DMS 273 (cell line): ENCODE data around the gene RNF125.

ENCODE experiments used
- DNase-seq: peaks from one replicate; lab custom pipeline; 2025; ENCODE audit not compliant: unreplicated experiment; lab: John Stamatoyannopoulos, UW

The RNF125 gene

DNA sequence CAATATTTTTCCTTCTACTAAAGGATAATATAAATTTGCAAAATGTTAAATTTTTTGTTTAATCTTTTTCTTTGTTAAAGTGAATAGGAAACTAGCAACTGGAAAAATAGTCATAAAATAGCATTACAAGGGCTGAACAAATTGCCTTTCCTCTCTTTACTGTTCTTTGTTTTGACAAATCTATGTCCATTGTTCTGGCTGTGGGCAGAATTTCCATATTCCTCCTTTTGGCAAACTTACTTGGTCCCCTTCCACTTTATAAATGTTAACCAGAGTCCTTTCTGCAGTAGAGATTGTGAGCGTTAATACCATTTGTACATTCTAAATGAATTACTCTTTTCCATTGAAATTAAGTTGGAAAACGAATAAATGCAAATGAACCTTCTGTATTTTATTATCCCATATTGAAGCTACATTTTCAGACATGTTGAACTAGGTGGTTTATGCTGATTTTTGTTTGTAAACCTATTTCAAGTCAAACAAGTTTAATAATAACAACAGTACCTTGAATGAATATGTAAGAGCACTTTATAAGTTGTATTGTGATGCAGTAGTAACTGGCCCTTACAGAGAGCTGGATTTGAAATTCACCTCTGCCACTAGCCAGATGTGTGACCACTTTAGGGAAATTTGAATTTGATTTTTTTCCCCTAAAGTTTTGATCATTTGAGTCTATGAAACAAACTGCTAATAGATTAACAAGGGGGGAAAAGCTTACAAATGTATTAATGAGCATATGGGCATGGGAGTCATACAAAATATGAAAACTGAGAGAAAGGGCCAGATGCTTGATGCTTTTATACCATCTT is 3.3 kb downstream of the RNF125 start:
- DNase-seq = no peak

- no peak for DNase-seq
These were observed 7.1 kb downstream of the RNF125 start for GRCh38 chr18:32025744-32026143.

GRCh38 chr18:32026491-32027086 is 8.0 kb downstream of the RNF125 start:
- DNase-seq = no peak

GRCh38 chr18:32029558-32029957 is 10.9 kb downstream of the RNF125 start:
- no peak for DNase-seq

- DNase-seq = no peak
These were observed 14.0 kb downstream of the RNF125 start for GRCh38 chr18:32032609-32033008.

- DNase-seq = no peak
These were observed 18.0 kb downstream of the RNF125 start for GRCh38 chr18:32036506-32037180.

GRCh38 chr18:32037616-32038015 is 19.0 kb downstream of the RNF125 start:
- DNase-seq = no peak

DNA sequence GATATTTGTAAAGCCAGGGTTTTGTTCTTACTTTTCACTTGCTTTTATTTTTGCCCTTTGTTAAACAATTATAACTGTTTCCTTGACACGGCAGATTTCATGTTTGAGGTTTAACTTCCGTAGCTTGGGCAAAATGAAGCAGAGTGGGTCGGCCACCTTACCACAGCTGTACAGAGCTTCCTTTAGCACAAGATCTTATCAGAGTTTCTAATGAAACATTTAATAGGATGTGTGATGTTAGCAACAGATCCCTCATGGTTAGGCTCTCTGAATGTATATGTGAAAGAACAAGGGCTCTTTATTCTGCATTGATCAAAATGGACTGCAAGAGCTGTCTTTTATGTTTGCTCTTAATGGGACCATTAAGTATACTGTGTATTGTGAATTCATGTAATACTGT is 22.3 kb downstream of the RNF125 start:
- no peak for DNase-seq

DNA sequence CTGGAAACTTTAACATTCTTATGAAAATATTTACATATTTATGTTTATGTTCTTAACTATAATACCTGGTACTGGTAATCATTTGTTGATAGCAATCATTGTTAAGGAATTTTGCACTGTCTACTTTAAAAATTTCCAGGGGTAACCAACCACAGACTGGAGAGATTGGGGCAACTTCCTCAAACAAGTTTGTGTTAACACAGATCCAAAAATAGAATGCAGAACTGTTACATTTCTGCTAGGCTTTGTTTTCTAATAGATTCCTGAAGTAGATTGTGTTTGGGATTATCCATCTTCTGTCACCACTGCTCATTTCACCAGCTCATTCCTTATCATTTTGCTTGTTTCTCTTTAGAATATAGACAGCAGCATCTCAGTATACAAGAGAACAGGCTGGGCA is 23.7 kb downstream of the RNF125 start:
- DNase-seq = no peak

DNA sequence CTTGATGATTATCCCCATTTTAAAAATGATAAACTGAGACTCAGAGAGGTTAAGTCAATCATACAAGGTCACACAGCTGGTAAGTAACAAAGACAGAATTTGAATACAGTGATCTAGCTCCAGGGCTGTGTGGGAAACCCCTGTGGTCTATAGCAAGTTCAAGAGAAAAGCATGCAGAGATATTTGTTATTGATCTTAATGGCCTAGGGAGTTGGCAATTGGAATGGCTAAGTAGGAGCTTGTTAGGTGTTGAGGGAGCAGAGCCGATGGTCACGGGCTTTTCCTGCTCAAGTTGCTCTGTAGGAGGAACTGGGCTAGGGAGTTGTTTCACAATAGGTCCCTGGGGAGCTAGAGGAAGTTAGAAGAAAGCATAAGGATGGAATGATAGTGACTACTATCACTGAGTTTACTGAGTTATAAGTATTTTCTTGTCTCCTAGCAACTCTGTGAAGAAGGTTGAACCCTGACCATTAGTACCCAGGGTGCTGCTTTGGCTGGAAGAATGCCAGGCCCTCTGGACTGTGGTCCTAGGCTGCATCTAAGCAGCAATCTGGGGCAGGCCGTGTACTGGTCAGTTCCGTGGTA is 30.0 kb downstream of the RNF125 start:
- peak; percentile 11 for DNase-seq

- no peak for DNase-seq
These were observed 31.0 kb downstream of the RNF125 start for GRCh38 chr18:32049393-32050171.

DNA sequence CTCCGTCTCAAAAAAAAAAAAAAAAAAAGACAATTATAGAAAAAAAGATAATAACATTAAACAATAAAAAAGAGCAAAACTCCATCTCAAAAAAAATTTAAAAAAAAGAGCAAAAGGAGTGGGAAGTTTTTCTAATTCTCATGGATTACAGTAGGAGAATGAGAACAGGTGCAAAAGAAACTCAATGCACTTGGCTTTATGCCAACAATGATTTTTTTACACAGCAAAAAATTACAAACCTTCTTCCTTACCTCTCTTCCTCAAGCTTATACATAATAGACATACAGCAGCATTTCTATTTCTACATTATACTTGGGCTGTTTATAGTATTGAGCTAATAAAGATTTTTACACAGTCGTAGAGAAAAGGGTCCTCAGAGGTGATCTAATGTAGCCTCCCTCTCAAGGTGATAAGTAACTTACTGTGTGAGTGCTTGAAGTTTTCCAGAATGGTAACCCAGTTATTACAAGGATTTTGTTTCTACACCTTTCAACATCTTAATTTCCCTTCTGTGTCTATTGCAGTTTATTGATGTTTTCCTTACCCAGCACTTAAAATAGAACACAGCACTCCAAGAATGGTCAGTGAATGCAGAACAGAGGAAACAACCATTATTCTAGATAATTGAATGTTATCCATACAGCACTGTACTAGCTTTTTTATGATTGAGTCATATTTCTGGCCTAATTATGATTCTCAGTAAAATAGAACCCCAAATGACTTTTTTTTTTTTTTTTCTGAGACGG is 38.2 kb downstream of the RNF125 start:
- peak; percentile 39 for DNase-seq

DNA sequence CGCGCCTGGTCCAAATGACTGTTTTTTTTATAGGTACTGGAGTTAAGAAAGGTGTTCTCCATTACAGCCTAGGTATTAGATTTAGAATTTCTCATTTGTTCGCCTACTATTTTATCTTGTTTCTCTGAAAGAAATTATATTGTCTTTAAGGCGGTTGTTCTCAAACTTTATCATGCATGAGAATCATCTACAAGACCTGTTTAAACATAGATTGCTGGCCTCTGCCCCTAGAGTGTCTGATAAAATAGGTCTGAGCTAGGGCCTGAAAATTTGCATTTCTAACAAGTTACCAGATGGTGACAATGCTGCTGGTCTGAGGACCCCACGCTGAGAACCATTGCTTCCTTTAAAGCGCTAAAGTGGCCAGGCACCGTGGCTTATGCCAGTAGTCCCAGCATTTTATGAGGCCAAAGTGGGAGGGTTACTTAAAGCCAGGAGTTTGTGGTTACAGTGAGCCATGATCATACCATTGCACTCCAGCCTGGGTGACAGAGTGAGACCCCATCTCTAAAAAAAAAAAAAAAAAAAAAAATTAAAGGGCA is 39.1 kb downstream of the RNF125 start:
- DNase-seq = peak; percentile 80

DNA sequence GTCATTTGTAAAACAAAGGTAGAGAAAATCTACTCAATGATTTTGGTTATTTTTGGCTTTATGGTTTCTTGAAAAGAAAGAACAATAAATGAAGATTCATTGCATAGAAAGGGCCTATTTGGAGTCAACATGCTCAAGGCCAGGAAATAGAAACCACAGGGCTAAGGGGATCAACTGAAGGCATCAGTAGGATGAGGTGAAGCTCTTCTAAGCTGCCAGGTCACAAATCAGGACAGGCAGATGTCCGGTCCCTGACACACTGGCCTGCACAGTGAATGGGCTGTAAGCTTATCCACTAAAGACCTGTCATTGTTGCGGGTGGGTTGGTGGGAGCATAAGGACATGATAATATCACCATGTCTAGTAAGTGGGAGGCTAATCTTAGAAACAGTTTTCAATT is 41.4 kb downstream of the RNF125 start:
- DNase-seq = no peak

DNA sequence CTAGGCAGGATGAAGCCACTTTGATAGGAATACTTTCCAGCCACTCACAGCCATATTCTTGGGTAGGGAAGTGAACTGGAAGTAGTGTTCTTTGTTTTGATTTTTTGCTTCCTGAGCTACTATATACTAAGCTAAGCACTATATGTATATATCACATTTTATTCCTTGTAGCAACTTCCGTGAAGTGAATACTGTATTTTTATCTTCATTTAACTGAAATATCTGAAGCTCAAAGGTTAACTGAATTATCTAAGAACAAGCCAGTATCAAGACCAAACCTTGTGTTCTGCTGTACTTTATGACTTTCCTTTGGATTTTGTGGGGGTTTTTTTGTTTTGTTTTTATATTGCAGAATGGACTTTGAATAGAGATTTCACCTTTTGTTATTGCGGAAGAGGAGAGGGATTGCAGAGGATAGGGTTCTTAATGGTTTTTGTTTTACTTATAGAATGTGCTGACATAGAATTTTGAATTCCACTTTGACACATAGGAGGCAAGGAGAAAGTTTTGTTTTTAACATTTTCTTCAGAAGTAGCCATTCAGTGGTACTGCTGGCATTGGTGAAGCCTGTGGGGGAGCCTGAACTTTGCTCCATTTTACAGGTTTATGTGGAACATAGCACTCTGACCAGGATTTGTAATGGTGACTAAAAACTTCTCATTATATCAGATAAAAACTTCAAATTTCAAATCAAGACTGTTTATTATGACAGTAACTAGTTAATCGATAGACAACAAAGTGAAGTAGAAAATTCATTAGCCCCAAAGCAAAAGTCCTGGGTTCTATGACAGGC is 48.9 kb downstream of the RNF125 start:
- DNase-seq = no peak

- DNase-seq = peak; percentile 38
These were observed 53.7 kb downstream of the RNF125 start for GRCh38 chr18:32072321-32072720.

DNA sequence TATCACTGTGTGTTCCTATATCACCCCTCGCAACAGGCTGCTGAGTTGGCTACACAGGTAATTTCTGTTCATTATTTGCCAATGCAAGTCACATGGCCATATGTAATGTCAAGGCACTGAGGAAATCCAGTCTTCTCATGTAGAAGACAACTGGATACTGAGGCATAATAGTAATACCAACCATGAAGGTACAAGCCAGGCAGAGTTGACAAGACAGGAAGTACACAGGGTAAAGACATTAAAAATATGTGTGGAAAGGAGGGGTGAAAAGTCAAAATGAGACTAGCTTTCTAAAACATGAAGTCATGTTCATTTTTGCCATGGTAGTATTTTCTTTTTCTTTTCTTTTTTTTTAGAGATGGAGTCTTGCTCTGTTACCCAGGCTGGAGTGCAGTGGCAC is 55.6 kb downstream of the RNF125 start:
- DNase-seq = no peak

GRCh38 chr18:32078845-32079244 is 60.2 kb downstream of the RNF125 start:
- DNase-seq = no peak

- DNase-seq = no peak
These were observed 63.3 kb downstream of the RNF125 start for GRCh38 chr18:32081881-32082280.
